Mucosa of descending colon (tissue), 3 donors: ENCODE results near the gene PKNOX2. TPM values are rescaled to one million over a fixed set of nuclear protein-coding genes. Genes with fewer than 3 reads are reported as not detected.

Experiments used
- ATAC-seq: fragments of 200-7000 bp; cut with Tn5 transposase; one replicate; pipeline ENCODE4 v1.9.1; 2020; ENCODE audit warnings: mild to moderate bottlenecking, moderate library complexity
- DNase-seq, 3 donors: peaks; one replicate each; pipeline ENCODE4 v3.0.0-alpha.2; 2020
- H3K36me3 ChIP-seq: fragments of 200-600 bp; one replicate; pipeline ENCODE4 v1.8.0; 2021; ENCODE audit warnings: low read depth, mild to moderate bottlenecking
- H3K4me1 ChIP-seq: fragments of 200-600 bp; one replicate; pipeline ENCODE4 v1.8.0; 2021; ENCODE audit warnings: low read depth, mild to moderate bottlenecking
- H3K4me3 ChIP-seq: fragments of 200-600 bp; one replicate; pipeline ENCODE4 v1.8.0; 2021; ENCODE audit warnings: mild to moderate bottlenecking
- H3K9me3 ChIP-seq: fragments of 200-600 bp; one replicate; pipeline ENCODE4 v1.8.0; 2021; ENCODE audit warnings: mild to moderate bottlenecking
- CTCF ChIP-seq: fragments of 200-600 bp; IDR thresholded peaks from one replicate; pipeline ENCODE4 v1.8.0; 2022; ENCODE audit warnings: antibody characterized with exemption, mild to moderate bottlenecking
- intact Hi-C, 2 donors: fragments of 100-400 bp; cut with DNase I in 1 of 2; cut with micrococcal nuclease in 1 of 2; formaldehyde crosslinking; loops; one replicate each; pipeline versions ENCODE4 v1.11.0 to v1.11.1; 2022; cut with DNase I, micrococcal nuclease
- total RNA-seq, 3 donors: library from RNA; stranded (reverse); fragmentation: NEBNext Ultra II Directional in 2 of 3; extraction: Animal tissue kit (Norgen Biotek cat#: 25700) in 2 of 3; gene quantifications; one replicate each; pipeline versions ENCODE4 v1.2.1 to v1.2.4, GENCODE V29; 2021 to 2023
- donor health status: DM: no; HTN: no; CAD: no; lungs with moderate emphysema.
- donor health status: DM: no; HTN: no; CAD: no.
- donor health status: DM: no; HTN: yes; CAD: no.

The PKNOX2 gene
- total RNA-seq, 3 donors from 2014 or later: 1.5 to 4.0 (median 1.9) TPM

DNA sequence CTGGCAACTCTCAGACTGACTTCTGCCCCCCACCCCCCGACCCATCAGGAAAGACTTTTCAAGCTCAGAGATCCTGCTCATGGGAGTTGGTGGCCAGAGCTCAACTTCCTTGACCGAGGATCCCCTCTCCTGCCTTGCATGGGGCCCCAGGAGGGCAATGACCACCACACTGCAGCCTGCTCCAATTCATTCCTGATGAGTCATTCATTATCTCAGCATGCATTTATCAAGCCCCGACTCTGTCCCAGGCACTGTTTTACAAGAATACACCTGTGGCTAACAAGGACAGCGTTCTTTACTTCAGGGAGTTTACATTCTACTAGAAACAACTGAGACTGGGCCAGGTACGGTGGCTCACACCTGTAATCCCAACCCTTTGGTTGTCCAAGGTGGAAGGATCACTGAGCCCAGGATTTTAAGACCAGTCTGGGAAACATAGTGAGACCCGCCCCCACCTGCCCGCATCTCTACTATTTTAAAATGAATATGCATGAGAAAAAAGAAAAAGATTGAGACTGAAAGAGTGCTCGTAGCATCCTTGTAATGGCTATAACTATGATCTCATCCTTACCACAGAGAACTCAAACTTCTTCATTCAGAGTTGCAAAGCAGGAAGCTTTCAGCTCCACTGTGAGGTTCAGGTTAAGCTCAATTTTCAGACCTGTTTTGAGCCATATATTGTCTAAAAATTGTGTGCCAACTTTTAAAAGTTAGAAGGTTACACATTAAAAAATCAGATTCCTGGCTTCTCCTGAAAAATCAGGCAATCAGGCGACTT lies 271.1 kb downstream of the PKNOX2 start:
- intact Hi-C loops: no loop called here
- DNase-seq (no peak), ATAC-seq (no peak)
- no peak for TF ChIP-seq CTCF
- H3K9me3 ChIP-seq: no peaks in the 10 kb centered on the region
- H3K4me3 ChIP-seq: no peak overlapping the region
- no peaks in the 10 kb centered on the region for H3K4me1 ChIP-seq
- H3K36me3 ChIP-seq: no peaks in the 10 kb centered on the region

DNA sequence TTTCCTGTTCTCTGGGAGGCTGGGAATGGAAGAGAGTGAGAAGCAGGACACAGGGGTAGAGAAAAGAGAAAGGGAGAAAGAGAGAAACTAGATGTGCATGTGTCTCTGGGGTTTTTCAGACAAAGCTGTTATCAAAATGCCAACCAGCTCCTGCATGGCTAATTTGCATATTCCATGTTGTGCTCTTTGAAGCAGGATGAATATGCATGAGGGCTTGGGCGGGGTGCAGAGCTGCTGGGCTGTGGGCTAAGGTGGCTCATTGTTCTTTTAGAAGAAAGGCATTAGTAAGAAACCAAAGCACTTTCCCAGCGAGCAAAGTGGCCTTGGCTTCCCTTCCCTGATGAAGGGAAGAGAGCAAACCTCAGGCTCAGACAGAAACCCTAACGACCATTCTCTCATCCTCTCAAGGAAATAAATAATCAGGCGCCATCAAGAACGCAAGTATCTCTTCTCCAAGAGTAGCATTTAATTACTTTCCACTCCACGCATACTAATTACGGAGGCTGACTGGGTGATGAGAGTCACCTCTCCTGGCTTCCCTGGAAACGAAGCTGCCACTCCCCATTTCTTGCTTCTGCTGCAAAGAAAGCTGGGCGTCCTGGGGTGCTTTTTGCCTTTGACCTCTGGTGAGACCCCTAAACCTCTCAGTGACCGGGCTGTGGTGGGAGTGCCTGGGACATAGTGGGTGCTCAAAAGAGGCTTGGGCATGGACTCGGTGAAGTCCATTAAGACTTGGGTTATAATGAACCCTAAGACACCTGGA lies 277.3 kb downstream of the PKNOX2 start:
- no peak for TF ChIP-seq CTCF
- Histone ChIP-seq H3K36me3 (no peaks in the 10 kb centered on the region), H3K9me3 (no peaks in the 10 kb centered on the region), H3K4me1 (no peaks in the 10 kb centered on the region), H3K4me3 (no peak overlapping the region)
- intact Hi-C loops: no loop called here
- DNase-seq (no peak), ATAC-seq (no peak)

DNA sequence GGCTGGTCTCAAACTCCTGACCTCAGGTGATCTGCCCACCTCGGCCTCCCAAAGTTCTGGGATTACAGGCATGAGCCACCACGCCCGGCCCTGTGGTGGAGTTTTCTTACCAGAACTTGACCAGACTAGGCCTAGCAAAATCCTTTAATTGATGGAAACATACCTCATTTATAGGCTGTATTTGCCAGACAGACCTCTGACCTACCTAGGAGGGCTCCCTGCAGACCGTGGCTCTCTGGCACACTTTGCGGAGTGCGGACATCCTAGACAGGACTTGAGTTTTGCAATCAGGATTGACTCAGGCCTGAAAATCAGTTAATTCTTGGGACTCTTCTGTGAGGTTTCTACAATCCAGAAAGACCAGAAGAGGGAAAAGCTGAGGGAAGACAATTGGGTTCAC lies 278.4 kb downstream of the PKNOX2 start:
- DNase-seq: no peak
- no peak for TF ChIP-seq CTCF
- no peak overlapping the region for H3K4me3 ChIP-seq
- no peaks in the 10 kb centered on the region for H3K4me1 ChIP-seq
- no peak for ATAC-seq
- intact Hi-C loops: no loop called here
- no peaks in the 10 kb centered on the region for H3K36me3 ChIP-seq
- no peaks in the 10 kb centered on the region for H3K9me3 ChIP-seq

DNA sequence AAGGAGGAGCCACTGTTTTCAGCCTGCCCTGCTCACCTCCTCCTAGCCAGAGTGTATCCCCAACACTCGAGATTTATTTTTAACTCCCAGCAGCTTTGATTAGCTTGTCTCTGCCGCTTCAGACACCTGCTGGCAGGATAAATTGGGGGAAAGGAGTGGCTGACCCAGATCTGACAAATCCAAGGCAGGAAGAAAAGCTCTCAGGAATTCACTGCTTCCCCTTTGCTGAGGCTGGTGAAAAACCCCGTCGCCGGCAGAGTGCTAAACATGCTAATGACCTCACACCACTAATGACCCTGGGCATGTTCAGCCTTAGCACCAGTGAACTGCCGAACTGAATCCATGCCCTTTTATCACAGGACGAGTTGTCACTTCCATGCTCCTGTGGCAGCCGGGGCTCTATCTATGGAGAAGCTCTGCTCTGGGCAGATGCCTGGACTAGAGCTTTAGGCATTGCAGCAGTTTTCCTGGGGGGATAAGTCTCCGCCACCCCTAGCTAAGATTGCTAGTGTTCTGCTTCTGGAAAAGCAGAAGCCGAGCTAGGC lies 279.3 kb downstream of the PKNOX2 start:
- H3K4me3 ChIP-seq: no peak overlapping the region
- ATAC-seq (no peak), DNase-seq (no peak)
- TF ChIP-seq CTCF: no peak
- H3K4me1 ChIP-seq: no peaks in the 10 kb centered on the region
- no peaks in the 10 kb centered on the region for H3K36me3 ChIP-seq
- H3K9me3 ChIP-seq: no peaks in the 10 kb centered on the region
- intact Hi-C loops: no loop called here

- ATAC-seq (no peak), DNase-seq (no peak)
- Histone ChIP-seq H3K4me3 (no peak overlapping the region), H3K4me1 (no peaks in the 10 kb centered on the region), H3K9me3 (no peaks in the 10 kb centered on the region), H3K36me3 (no peaks in the 10 kb centered on the region)
- intact Hi-C loops: no loop called here
- no peak for TF ChIP-seq CTCF
Measured at GRCh38 chr11:125445731-125446130, 281.2 kb downstream of the PKNOX2 start.
